Left lung (tissue), 10 donors: ENCODE measurements around the gene MAGI1. TPM values are rescaled to one million over a fixed set of nuclear protein-coding genes. Genes with fewer than 3 reads are reported as not detected.

Experiments
- ATAC-seq: fragments of 200-7000 bp; cut with Tn5 transposase; one replicate; pipeline ENCODE4 v1.9.1; 2020; ENCODE audit warnings: moderate library complexity
- DNase-seq, 4 donors: peaks; one replicate each; pipeline ENCODE4 v3.0.0-alpha.2; 2013 to 2020
- H3K27ac ChIP-seq, 2 donors: fragments of 200-600 bp; sonication (generic) in 1 of 2; one replicate each; pipeline versions ENCODE4 v1.5.0 to v1.8.0; 2020 to 2021
- H3K27me3 ChIP-seq, 2 donors: fragments of 200-600 bp; sonication (generic) in 1 of 2; one replicate each; pipeline versions ENCODE4 v1.5.0 to v1.8.0; 2020 to 2021
- H3K36me3 ChIP-seq, 2 donors: fragments of 200-600 bp; sonication (generic) in 1 of 2; one replicate each; pipeline versions ENCODE4 v1.5.0 to v1.8.0; 2020 to 2021
- H3K4me1 ChIP-seq, 2 donors: fragments of 200-600 bp; one replicate each; pipeline ENCODE4 v1.8.0; 2021
- H3K4me3 ChIP-seq, 2 donors: fragments of 200-600 bp; sonication (generic) in 1 of 2; one replicate each; pipeline versions ENCODE4 v1.5.0 to v1.8.0; 2020 to 2021; ENCODE audit warnings: mild to moderate bottlenecking in 1 of 2
- H3K9me3 ChIP-seq, 2 donors: fragments of 200-600 bp; sonication (generic) in 1 of 2; one replicate each; pipeline versions ENCODE4 v1.5.0 to v1.8.0; 2020 to 2021
- CTCF ChIP-seq, 2 donors: fragments of 200-600 bp; sonication (generic) in 1 of 2; IDR thresholded peaks; one replicate each; pipeline versions ENCODE4 v1.5.0 to v1.8.0; 2021; ENCODE audit warnings: antibody characterized with exemption in 2 of 2
- intact Hi-C, 2 donors: fragments of 100-400 bp; cut with DNase I; formaldehyde crosslinking; loops; one replicate each; pipeline versions ENCODE4 v1.11.2 to v1.14.2; 2022
- polyA plus RNA-seq, 6 donors: library from polyadenylated mRNA; unstranded; fragments of 120-200 nt; gene quantifications; one replicate each; pipeline ENCODE4 v1.2.1, GENCODE V29; 2013; ENCODE audit not compliant: insufficient read length in 6 of 6
- total RNA-seq, 2 donors: library from RNA; stranded (reverse); fragmentation: NEBNext Ultra II Directional; extraction: Animal tissue kit (Norgen Biotek cat#: 25700); gene quantifications; one replicate each; pipeline ENCODE4 v1.2.1, GENCODE V29; 2021
- donor health status: DM: no; HTN: yes; CAD: no.
- donor health status: DM: no; HTN: no; CAD: no.

Gene MAGI1
- total and polyA plus RNA-seq, 8 donors, result 25.4 to 32.0 (median 28.7) TPM

GRCh38 chr3:65658401-65658800 lies 380.3 kb downstream of the MAGI1 start:
- H3K27me3 ChIP-seq, result no peaks in the 10 kb centered on the region
- H3K36me3 ChIP-seq, result no peaks in the 10 kb centered on the region
- no peak for TF ChIP-seq CTCF (IDR thresholded peaks at IDR 0.05)
- no peak overlapping the region for H3K27ac ChIP-seq
- H3K9me3 ChIP-seq, result no peaks in the 10 kb centered on the region
- intact Hi-C loops, result no loop called here
- DNase-seq (no peak), ATAC-seq (no peak)
- no peaks in the 10 kb centered on the region for H3K4me1 ChIP-seq
- H3K4me3 ChIP-seq, result no peak overlapping the region

- no peak for ATAC-seq
- no peaks in the 10 kb centered on the region for H3K27me3 ChIP-seq
- peaks cover 0 to 8% of the 10 kb centered on the region in 2 donors for H3K9me3 ChIP-seq
- intact Hi-C loops, result no loop called here
- no peaks in the 10 kb centered on the region for H3K36me3 ChIP-seq
- DNase-seq, result no peak
- no peak overlapping the region for H3K27ac ChIP-seq
- H3K4me1 ChIP-seq, result no peaks in the 10 kb centered on the region
- TF ChIP-seq CTCF (IDR thresholded peaks at IDR 0.05), result no peak
- H3K4me3 ChIP-seq, result no peak overlapping the region
Measured at GRCh38 chr3:65655061-65655460, 383.7 kb downstream of the MAGI1 start.

- H3K27me3 ChIP-seq, result no peaks in the 10 kb centered on the region
- H3K36me3 ChIP-seq, result no peaks in the 10 kb centered on the region
- TF ChIP-seq CTCF (IDR thresholded peaks at IDR 0.05), result no peak
- DNase-seq (no peak), ATAC-seq (no peak)
- peaks cover 0 to 12% of the 10 kb centered on the region in 2 donors for H3K9me3 ChIP-seq
- H3K27ac ChIP-seq, result no peak overlapping the region
- no peak overlapping the region for H3K4me3 ChIP-seq
- H3K4me1 ChIP-seq, result no peaks in the 10 kb centered on the region
- intact Hi-C loops, result no loop called here
Measured at GRCh38 chr3:65653731-65654130, 385.0 kb downstream of the MAGI1 start.

- ATAC-seq, result no peak
- no peak overlapping the region for H3K4me3 ChIP-seq
- TF ChIP-seq CTCF (IDR thresholded peaks at IDR 0.05), result no peak
- no peak for DNase-seq
- no peak overlapping the region for H3K27ac ChIP-seq
- H3K9me3 ChIP-seq, result peaks cover 0 to 33% of the 10 kb centered on the region in 2 donors
- intact Hi-C loops, result no loop called here
- H3K27me3 ChIP-seq, result no peaks in the 10 kb centered on the region
- H3K36me3 ChIP-seq, result no peaks in the 10 kb centered on the region
- no peaks in the 10 kb centered on the region for H3K4me1 ChIP-seq
Measured at GRCh38 chr3:65650247-65650646, 388.5 kb downstream of the MAGI1 start.

DNA sequence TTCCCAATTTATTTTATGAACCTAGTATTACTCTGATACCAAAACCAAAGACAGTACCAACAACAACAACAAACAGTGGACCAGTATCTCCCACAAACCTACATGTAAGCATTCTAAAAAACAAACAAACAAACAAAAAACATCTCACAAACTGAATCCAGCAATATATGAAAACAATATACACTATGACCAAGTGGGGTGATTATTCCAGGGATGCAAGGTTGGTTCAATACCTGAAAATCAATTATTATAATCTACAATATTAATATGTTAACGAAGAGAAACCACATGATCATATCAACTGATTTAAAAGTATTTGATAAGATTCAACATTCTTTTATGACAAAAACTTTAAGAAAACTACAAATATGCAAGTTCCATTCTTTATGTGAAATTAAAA lies 391.3 kb downstream of the MAGI1 start:
- no peak for TF ChIP-seq CTCF (IDR thresholded peaks at IDR 0.05)
- ATAC-seq (no peak), DNase-seq (no peak)
- no peaks in the 10 kb centered on the region for H3K27me3 ChIP-seq
- peaks cover 0 to 33% of the 10 kb centered on the region in 2 donors for H3K9me3 ChIP-seq
- intact Hi-C loops, result no loop called here
- H3K4me1 ChIP-seq, result no peaks in the 10 kb centered on the region
- H3K36me3 ChIP-seq, result no peaks in the 10 kb centered on the region
- H3K4me3 ChIP-seq, result no peak overlapping the region
- no peak overlapping the region for H3K27ac ChIP-seq
